Stimulated activated CD8-positive, alpha-beta memory T cell treated with anti-CD3 and anti-CD28 coated beads, Interleukin-15, amount 100 ng/mL, for 24 hours (primary cell): ENCODE results near the gene PMM2.

Experiments used
- DNase-seq: peaks from one replicate; pipeline ENCODE4 v3.0.0-alpha.2; 2020; ENCODE audit warnings: low read depth

The PMM2 gene

DNA sequence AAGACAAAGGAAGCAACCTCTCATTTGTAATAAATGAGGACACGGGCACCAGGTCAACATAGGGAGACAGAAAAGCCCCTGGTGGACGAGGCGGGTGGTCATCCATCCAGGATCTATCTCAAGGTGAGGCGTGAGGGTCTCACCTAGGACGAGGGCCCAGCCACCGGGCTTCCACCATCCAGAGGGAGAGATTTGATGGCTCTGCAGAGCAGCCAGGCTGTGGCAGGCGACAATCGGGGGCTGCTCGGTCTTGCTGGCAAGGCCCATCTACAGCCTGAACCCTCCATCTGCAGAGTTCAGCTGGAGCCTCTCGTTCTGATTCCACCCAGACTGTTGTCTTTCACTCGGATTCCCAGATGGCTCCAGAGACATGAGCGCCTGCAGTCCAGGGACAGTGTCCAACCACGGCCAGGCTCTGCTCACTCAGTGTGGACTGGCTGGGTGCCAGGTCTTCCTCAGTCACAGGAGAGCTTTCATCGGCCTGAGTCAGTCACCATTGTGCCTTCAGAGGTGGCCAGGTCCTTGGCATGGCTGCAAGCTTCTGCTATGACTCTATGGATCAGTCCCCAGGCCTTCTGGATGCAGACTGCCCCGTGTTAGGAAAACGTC, 90.4 kb downstream of the PMM2 start:
- no peak for DNase-seq

DNA sequence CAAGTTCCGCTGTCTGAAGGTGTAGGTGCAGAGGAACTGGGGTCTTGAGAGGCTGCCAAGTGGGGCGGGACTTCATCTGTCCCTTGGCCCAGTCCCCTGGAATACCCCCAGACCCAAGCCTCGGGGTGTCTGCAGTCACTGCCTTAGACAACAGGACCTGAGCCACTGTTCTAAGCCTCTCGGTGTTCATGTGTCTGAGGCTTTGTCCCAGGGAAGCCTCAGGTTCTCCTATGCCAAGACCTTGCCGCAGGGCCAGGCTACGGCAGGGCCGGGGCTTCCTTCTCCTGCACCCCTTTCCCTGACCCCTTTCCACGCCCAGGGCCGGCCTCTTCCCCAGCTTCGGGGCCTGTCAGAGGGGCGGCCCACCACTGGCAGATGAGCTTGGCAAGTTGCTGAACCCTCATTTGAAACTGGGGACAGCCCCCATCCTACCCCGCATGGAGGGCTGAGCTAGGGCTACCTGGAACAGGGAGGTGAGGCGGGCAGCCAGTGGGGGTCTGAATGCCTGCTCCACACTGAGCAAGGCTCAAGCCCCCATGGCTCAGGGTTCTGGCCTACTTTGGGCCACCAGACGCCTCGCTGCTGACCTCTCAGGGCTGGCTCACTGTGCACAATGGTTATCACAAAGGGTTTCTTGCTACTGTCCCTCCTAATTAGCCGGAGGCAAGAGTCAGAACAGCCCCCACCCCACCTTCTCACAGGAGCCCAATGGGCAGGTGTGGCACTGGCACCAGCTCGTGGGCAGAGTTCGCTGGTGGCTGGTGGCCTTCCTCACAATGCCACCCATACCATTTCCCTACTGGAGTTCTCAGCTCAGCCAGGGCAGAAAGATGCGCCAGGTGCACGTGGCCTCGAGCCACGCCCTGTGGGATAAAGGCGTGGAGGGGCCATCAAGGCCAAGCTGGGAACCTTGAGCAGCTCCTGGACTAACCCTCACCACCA, 91.6 kb downstream of the PMM2 start:
- DNase-seq = no peak

DNA sequence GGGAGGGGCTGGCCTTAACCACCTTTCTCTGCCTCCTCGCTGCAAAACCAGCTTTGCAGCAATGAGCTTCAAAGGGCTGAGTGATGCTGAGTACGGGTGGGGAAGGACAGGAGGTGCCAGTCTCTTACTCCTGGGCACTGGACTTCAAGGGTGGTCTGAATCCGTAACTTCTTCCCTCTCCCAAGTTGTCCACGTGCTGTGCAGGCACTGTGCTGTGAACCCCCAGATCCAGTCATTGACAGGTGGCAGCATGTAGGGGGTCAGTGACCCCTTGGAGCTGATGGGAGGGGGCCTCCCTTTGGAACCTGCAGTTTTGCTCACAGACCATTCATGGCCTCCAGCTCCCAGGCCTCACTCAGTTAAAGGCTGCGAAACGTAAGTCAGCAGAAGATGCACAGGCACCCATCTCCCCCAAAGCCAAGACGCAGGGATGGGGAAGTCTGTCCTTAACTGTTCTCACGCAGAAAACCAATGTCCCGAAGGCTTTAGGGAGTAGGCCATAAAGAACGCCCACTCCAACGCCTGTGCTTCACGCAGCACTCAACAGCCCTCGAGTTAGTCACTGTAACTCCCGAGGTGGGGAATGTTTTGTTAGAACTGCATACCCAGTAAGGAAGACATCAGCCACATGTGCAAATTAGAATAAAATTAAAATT, 92.4 kb downstream of the PMM2 start:
- DNase-seq = no peak

DNA sequence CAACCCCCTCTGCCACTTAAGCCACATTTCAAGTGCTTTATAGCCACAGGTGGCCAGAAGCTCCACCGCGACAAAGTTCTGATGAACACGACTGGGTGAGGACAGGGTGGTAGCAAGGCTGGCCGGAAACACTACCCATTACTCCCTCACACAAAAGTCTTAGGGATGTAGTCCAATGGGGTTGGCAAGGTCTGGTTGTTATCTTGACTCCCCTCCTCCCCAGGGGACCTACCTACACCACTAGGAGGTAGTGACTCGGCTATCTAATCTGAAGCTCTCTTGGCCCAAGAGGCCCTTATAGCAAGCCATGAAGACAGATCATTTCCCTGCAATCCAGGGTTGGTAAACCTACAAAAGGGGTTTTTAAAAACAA, 92.9 kb downstream of the PMM2 start:
- no peak for DNase-seq

DNA sequence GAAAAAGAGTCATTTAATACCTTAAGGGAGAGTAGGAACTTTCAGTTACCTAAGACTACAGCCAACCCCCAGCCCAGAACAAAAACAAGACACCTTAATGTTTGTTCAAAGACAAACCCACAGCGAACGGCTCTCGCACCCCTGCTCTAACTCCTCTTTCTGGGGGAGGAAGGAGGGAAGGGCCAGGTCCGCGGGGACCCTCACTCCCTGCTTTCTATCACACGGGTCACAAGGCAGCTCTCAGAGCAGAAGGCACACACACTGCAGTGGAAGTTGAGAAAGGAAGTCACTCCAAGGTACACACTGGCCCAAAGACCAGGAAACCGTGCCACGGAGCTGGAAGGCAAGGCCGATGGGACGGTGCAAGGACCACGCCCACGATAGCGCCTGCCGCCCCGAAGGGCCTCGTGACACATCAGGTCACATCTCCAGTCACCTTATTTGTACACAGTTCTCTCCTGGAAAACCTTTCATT, 94.5 kb downstream of the PMM2 start:
- DNase-seq = no peak

DNA sequence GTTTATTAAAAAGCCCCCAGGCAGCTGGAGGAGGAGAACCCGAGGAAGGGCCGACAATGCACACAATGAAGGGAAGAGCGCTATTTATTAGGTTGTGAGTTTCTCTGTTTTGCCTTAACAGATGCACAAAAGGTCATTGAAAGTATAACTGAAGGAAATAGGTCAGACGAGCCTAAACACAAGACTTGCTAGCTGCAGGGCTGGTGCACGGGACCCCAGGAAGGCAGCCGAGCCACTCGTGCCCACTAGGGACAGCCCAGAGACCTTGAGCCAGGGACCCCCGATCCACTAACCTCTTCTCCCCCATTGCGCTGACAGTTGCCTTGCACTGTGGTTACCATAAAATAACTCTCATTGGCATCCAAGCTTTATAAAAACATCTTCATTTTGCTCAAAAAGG, 95.8 kb downstream of the PMM2 start:
- no peak for DNase-seq

DNA sequence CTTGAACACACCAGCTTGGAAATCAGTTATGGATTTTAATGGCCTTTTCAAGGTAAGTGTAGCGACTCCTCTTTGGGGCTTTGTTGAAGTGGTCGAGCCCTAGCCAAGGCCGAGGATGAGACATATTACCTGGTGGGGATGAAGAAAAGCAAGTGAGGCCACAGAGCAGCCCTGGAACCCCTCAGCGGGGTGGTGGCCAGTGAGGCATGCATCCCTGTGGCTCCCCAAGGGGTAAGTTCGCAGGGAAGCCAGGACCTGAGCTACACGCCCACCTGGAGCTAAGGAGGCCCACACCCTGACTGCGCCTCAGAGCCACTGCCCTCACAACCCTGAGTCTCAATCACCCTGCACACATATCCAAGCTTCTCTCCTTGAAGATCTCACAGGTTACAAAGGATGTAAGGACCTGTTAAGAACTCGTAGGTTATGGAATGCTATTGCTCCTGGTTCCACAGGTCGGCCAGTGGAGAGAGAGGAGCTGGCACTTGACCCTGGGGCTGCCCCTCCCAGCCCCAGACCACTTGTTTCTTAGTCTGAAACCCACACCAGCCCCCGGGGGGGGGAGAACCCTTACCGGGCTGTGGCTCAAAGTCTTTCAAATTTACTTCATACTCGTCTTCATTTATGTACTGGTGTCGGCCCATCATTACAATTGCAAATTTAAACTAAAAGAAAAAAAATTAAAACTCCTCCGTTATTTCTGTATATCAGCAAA, 96.5 kb downstream of the PMM2 start:
- no peak for DNase-seq

DNA sequence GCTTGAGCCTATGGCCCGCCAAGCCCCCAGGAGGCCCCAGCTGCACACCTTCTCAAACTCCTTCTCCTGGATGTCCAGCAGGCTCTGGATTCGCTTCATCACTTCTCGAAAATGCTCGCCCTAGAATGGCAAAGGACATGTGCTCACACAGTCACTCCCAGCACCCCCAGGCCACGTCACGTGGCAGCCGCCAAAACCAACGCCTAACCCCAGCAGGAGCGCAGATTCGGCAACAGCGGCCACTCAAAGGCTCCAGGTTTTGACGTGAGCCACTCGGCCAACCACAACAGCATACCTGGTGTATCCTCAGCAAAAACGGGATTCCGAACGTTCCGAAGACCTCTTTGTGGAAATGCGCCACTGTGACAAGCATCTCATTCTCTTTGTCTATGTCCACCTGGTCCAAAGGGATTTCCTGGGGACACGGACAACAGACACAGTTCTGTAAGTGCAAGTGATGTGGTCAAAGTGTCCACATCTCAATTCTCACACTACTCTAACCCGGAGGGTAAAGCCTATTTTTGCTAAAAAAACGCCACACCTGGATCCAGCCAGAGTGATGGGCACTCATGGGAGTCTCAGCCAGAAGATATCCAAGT, 97.2 kb downstream of the PMM2 start:
- DNase-seq = no peak

DNA sequence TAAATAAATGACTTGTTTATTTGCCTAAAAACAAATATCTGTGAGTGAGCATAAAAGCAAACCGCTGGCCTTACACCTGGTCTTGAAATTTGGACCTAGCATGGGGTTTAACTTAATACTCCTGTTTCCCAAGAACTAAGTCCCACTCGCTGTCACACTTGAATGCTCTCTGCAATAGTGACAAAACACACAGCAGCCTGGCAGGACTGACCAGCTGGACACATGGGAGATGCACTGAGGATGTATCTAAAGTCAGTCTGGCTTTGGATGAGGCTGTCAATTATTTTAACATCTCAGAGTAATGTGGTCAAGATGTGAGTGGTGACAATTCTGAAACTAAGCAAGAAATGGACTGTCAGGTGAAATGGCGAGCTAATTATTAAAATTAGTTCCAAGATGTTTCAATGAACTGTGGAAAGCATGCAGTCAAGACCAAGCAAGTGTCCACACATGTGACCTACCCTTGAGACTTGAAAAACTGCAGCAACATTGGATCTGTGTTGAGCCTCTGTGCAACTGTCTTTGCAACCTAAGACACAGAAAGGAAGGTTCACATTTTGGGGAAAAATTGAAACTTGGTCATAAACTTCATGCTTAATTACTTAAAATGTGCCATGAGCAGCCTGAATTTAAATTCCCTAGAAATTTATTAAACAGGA, 101.2 kb downstream of the PMM2 start:
- DNase-seq = no peak
